Psoas muscle (tissue), 8 donors: ENCODE results near the gene MS4A5. TPM values are rescaled to one million over a fixed set of nuclear protein-coding genes. Genes with fewer than 3 reads are reported as not detected.

Experiments
- ATAC-seq, 4 donors: fragments of 200-7000 bp; cut with Tn5 transposase; one replicate each; pipeline ENCODE4 v1.9.1; 2020; ENCODE audit warnings: moderate library complexity in 3 of 4, mild to moderate bottlenecking in 2 of 4
- DNase-seq, 2 donors: peaks; one replicate each; pipeline ENCODE4 v3.0.0-alpha.2; 2020
- H3K27ac ChIP-seq: fragments of 200-600 bp; one replicate; pipeline ENCODE4 v1.8.0; 2022
- H3K27me3 ChIP-seq, 3 donors: fragments of 200-600 bp in 1 of 3; one replicate each; pipeline versions ENCODE4 v1.6.1 to v1.8.0; 2013 to 2022; ENCODE audit warnings: low read length in 2 of 3, mild to moderate bottlenecking in 2 of 3, moderate library complexity in 1 of 3; ENCODE audit not compliant: insufficient read depth in 3 of 3
- H3K36me3 ChIP-seq, 2 donors: fragments of 200-600 bp in 1 of 2; one replicate each; pipeline versions ENCODE4 v1.6.1 to v1.8.0; 2013 to 2022; ENCODE audit warnings: low read depth in 1 of 2, mild to moderate bottlenecking in 1 of 2, moderate library complexity in 1 of 2; ENCODE audit not compliant: insufficient read depth in 1 of 2
- H3K4me1 ChIP-seq: fragments of 200-600 bp; one replicate; pipeline ENCODE4 v1.8.0; 2022
- H3K4me3 ChIP-seq: fragments of 200-600 bp; one replicate; pipeline ENCODE4 v1.8.0; 2022; ENCODE audit warnings: mild to moderate bottlenecking
- H3K9me3 ChIP-seq: fragments of 200-600 bp; one replicate; pipeline ENCODE4 v1.8.0; 2022
- CTCF ChIP-seq: fragments of 200-600 bp; IDR thresholded peaks from one replicate; pipeline ENCODE4 v1.8.0; 2022; ENCODE audit warnings: antibody characterized with exemption
- WGBS, 3 donors: extraction: QIAGEN DNeasy Blood & Tissue Kit; methylation state at CpG; one replicate each; pipeline versions ENCODE4 v1.1.6 to v1.1.7; 2013; 5-methylcytosine and 5-hydroxymethylcytosine counted together
- intact Hi-C, 2 donors: fragments of 100-400 bp; cut with DNase I; formaldehyde crosslinking; loops; one replicate each; pipeline versions ENCODE4 v1.11.0 to v1.14.2; 2022
- polyA plus RNA-seq, 3 donors: library from polyadenylated mRNA; stranded (reverse); fragments of 200-250 nt; gene quantifications; one replicate each; pipeline ENCODE4 v1.2.3, GENCODE V29; 2013
- total RNA-seq, 4 donors: library from RNA; stranded (reverse); fragmentation: NEBNext Ultra II Directional in 2 of 4; extraction: Animal tissue kit (Norgen Biotek cat#: 25700) in 2 of 4; gene quantifications; one replicate each; pipeline versions ENCODE4 v1.2.1 to v1.2.4, GENCODE V29; 2021 to 2023
- donor health status: healthy with polysubstance abuse.
- donor health status: DM: no; HTN: no; CAD: no; lungs with moderate emphysema.
- donor health status: Bipolar disorder and iron deficiency.
- donor health status: healthy.
- donor health status: DM: yes; HTN: yes; CAD: no.
- donor health status: DM: no; HTN: no; CAD: no.
- donor health status: DM: no; HTN: no; CAD: no.
- donor health status: DM: yes; HTN: yes; CAD: no.

Gene MS4A5
- total and polyA plus RNA-seq, 7 donors = not detected

GRCh38 chr11:60422609-60423008 is 6.8 kb upstream of the MS4A5 start:
- ATAC-seq (no peak), DNase-seq (no peak)
- Histone ChIP-seq H3K27ac (no peak overlapping the region), H3K4me1 (no peaks in the 10 kb centered on the region), H3K9me3 (no peaks in the 10 kb centered on the region), H3K36me3 (no peaks in the 10 kb centered on the region), H3K27me3 (no peaks in the 10 kb centered on the region), H3K4me3 (no peak overlapping the region)
- WGBS, 3 donors = 40 to 78% (median 68%) methylated on average over 1 of the region's 1 CpG
- intact Hi-C loops = no loop called here
- TF ChIP-seq CTCF = no peak

GRCh38 chr11:60428517-60428916 is 855 bp upstream of the MS4A5 start:
- intact Hi-C loops = no loop called here
- Histone ChIP-seq H3K36me3 (no peaks in the 10 kb centered on the region), H3K4me1 (no peaks in the 10 kb centered on the region), H3K27me3 (no peaks in the 10 kb centered on the region), H3K4me3 (no peak overlapping the region), H3K27ac (no peak overlapping the region), H3K9me3 (no peaks in the 10 kb centered on the region)
- no peak for DNase-seq
- TF ChIP-seq CTCF = no peak
- WGBS, 3 donors = 38 to 47% (median 42%) methylated on average over 2 of the region's 2 CpGs
- ATAC-seq = no peak

GRCh38 chr11:60431251-60431650 is 1.9 kb downstream of the MS4A5 start:
- no peak for DNase-seq
- no peaks in the 10 kb centered on the region for H3K36me3 ChIP-seq
- no peaks in the 10 kb centered on the region for H3K4me1 ChIP-seq
- H3K4me3 ChIP-seq = no peak overlapping the region
- no peaks in the 10 kb centered on the region for H3K27me3 ChIP-seq
- no peaks in the 10 kb centered on the region for H3K9me3 ChIP-seq
- no peak overlapping the region for H3K27ac ChIP-seq
- ATAC-seq = no peak
- WGBS, 3 donors = 74 to 79% (median 76%) methylated on average over 2 of the region's 2 CpGs
- intact Hi-C loops = no loop called here
- no peak for TF ChIP-seq CTCF

GRCh38 chr11:60433401-60433800 is 4.0 kb downstream of the MS4A5 start:
- no peak for ATAC-seq
- Histone ChIP-seq H3K36me3 (no peaks in the 10 kb centered on the region), H3K27ac (no peak overlapping the region), H3K27me3 (no peaks in the 10 kb centered on the region), H3K9me3 (no peaks in the 10 kb centered on the region), H3K4me1 (no peaks in the 10 kb centered on the region), H3K4me3 (no peak overlapping the region)
- WGBS, 3 donors = 40 to 46% (median 43%) methylated on average over 4 of the region's 4 CpGs
- intact Hi-C loops = no loop called here
- TF ChIP-seq CTCF = no peak
- no peak for DNase-seq

- intact Hi-C loops = no loop called here
- H3K27me3 ChIP-seq = no peaks in the 10 kb centered on the region
- no peak for TF ChIP-seq CTCF
- H3K4me3 ChIP-seq = no peak overlapping the region
- no peaks in the 10 kb centered on the region for H3K36me3 ChIP-seq
- no peak overlapping the region for H3K27ac ChIP-seq
- ATAC-seq = no peak
- no peaks in the 10 kb centered on the region for H3K4me1 ChIP-seq
- no peak for DNase-seq
- no peaks in the 10 kb centered on the region for H3K9me3 ChIP-seq
Measured at GRCh38 chr11:60447070-60447469, 17.7 kb downstream of the MS4A5 start.
